Suprapubic skin (tissue), 3 donors: Measurements from ENCODE around the gene POLG.

Experiments
- POLR2AphosphoS5 ChIP-seq, 3 donors: sonication (generic); formaldehyde crosslinking; IDR thresholded peaks; one replicate each; pipeline ENCODE4 v1.6.1; 2017; ENCODE audit warnings: antibody characterized with exemption in 3 of 3
- TF ChIP-seq, protein P1 (sequence below), 2 donors: fragments of 200-600 bp in 1 of 2; fragments of 450-650 bp in 1 of 2; sonication (generic) in 1 of 2; IDR thresholded peaks; one replicate each; pipeline ENCODE4 v1.5.1; 2016 to 2019; ENCODE audit warnings: antibody characterized with exemption in 2 of 2, mild to moderate bottlenecking in 1 of 2, moderate library complexity in 1 of 2

DNA sequence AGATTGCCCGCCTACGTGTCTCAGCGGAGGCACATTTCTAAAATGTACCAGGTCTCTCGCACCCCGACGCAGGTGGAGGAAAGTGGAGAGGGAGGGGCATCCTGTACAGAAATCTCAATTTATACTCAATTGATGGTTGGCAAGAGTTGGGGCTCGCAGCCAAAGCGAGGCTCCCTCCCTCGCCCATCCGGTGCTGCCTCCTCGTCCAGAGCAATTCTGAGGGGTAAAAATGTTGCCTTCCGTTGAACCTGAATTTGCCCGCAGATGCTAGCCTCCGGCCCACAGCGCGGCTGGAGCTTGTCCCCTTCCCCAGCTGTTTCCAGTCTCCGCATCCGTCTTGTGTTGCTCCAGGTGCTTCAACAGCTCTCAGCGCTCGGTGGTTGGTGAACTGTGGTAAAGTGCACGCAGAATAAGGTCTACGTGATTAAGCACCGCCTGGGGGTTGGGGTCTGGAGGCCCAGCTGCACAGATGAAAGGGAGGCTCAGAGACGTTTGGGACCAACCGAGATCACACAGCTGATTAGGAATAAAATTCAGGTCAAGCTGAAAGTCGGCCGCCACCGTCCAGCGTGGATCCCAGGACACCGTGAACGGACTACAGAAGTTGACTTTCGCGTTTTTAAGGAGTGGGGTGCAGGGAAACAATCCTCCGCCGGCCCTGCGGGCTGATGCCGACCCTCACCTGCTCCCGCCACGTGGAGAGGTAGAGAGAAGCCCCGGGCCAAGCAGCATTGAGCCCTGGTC, 846 bp upstream of the POLG start:
- TF ChIP-seq, protein P1, sequence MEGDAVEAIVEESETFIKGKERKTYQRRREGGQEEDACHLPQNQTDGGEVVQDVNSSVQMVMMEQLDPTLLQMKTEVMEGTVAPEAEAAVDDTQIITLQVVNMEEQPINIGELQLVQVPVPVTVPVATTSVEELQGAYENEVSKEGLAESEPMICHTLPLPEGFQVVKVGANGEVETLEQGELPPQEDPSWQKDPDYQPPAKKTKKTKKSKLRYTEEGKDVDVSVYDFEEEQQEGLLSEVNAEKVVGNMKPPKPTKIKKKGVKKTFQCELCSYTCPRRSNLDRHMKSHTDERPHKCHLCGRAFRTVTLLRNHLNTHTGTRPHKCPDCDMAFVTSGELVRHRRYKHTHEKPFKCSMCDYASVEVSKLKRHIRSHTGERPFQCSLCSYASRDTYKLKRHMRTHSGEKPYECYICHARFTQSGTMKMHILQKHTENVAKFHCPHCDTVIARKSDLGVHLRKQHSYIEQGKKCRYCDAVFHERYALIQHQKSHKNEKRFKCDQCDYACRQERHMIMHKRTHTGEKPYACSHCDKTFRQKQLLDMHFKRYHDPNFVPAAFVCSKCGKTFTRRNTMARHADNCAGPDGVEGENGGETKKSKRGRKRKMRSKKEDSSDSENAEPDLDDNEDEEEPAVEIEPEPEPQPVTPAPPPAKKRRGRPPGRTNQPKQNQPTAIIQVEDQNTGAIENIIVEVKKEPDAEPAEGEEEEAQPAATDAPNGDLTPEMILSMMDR (IDR thresholded peaks at IDR 0.05), result no peak
- TF ChIP-seq POLR2AphosphoS5 (IDR thresholded peaks at IDR 0.05), result no peak
